ENCODE data around the gene LYSMD3.

GRCh38 chr5:90569084-90569483 is 39.7 kb upstream of the LYSMD3 start:
- TF ChIP-seq POLR2A (IDR thresholded peaks at IDR 0.05), result no peak
- TF ChIP-seq CTCF (IDR thresholded peaks at IDR 0.05 in 4 of 5, conservative IDR thresholded peaks at IDR 0.05 in 1 of 5), result no peak

Data from gastrocnemius medialis (tissue), 4 donors.